Measurements from ENCODE around the gene KRT20.

- TF ChIP-seq EZH2phosphoT487 (IDR thresholded peaks at IDR 0.05; ENCODE audit: insufficient read depth, low read depth) (no peak), EZH2 (IDR thresholded peaks at IDR 0.05; ENCODE audit: insufficient read depth, poor library complexity, severe bottlenecking) (no peak)
Measured at GRCh38 chr17:40844671-40845107, 40.4 kb downstream of the KRT20 start.

Measured in GM23248 (cell line).